ENCODE measurements around the gene HCAR1.

GRCh38 chr12:122749569-122750332 is 19.1 kb upstream of the HCAR1 start:
- TF ChIP-seq, protein P1, sequence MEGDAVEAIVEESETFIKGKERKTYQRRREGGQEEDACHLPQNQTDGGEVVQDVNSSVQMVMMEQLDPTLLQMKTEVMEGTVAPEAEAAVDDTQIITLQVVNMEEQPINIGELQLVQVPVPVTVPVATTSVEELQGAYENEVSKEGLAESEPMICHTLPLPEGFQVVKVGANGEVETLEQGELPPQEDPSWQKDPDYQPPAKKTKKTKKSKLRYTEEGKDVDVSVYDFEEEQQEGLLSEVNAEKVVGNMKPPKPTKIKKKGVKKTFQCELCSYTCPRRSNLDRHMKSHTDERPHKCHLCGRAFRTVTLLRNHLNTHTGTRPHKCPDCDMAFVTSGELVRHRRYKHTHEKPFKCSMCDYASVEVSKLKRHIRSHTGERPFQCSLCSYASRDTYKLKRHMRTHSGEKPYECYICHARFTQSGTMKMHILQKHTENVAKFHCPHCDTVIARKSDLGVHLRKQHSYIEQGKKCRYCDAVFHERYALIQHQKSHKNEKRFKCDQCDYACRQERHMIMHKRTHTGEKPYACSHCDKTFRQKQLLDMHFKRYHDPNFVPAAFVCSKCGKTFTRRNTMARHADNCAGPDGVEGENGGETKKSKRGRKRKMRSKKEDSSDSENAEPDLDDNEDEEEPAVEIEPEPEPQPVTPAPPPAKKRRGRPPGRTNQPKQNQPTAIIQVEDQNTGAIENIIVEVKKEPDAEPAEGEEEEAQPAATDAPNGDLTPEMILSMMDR (IDR thresholded peaks at IDR 0.05), result no peak
- no peak for TF ChIP-seq POLR2A (IDR thresholded peaks at IDR 0.05)
- TF ChIP-seq POLR2AphosphoS5 (IDR thresholded peaks at IDR 0.05; ENCODE audit: insufficient read depth in 1 of 2, low read depth in 1 of 2), result no peak
